Left ventricle myocardium superior (tissue), 1 donor: Measurements from ENCODE around the gene WWC1. TPM values are rescaled to one million over a fixed set of nuclear protein-coding genes. Genes with fewer than 3 reads are reported as not detected.

Experiments
- ATAC-seq: fragments of 200-7000 bp; cut with Tn5 transposase; one replicate; pipeline ENCODE4 v1.9.1; 2020; ENCODE audit warnings: mild to moderate bottlenecking, moderate library complexity
- DNase-seq: peaks from one replicate; pipeline ENCODE4 v3.0.0-alpha.2; 2020
- intact Hi-C: fragments of 100-400 bp; cut with micrococcal nuclease; formaldehyde crosslinking; loops from one replicate; pipeline ENCODE4 v1.11.0; 2022
- long read RNA-seq: library from polyadenylated mRNA; unstranded; transcript quantifications from one replicate; pipeline ENCODE4 v2.0.0, GENCODE V29; 2021
- total RNA-seq: library from RNA; stranded (reverse); fragmentation: NEBNext Ultra II Directional; extraction: Animal tissue kit (Norgen Biotek cat#: 25700); gene quantifications from one replicate; pipeline ENCODE4 v1.2.1, GENCODE V29; 2021
- donor health status: DM: no; HTN: yes; CAD: no; lungs with severe emphysema.

WWC1 gene
- total RNA-seq, result 4.3 TPM
- long read RNA-seq, partial matches to known transcripts, result 1 of 1 reads
- long read RNA-seq, other reads (novel, unspliced or antisense), result 0 of 1 reads

DNA sequence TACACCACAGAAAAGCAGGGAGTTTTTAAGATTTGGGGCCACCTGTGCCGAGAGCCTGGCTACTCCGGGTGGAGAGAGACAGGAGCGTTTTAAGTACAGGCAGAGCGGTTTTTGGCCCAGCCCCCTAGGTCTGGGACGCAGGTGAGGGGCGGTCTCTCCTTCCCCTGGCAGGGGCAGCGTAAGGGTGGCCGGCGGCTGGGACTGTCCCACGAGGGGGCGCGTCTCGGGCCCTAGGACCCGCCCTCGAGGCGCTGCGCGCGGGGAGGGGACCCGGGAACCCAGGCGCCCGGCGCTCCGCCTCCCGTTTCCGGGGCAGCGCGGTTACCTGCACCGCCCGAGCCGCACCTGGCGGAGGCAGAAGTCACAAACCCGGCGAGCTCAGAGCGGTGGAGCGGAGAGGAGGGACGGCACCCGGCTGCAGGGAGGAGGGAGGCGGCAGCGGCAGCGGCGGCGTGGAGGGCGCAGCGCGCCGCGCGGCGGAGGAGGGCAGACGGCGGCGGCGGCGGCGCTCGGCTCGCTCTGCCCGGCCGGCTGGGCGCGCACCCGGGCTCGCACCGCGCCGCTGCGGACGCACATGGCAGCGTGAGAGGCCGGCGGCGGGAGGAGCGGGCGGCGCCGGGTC, at the start of gene WWC1:
TSS of gene WWC1 (plus strand) at position 304 of the 622 bp plus-strand sequence. CDS start 508 bp downstream, outside the sequence.
- intact Hi-C loops, result no loop called here
- ATAC-seq (peak; percentile 75), DNase-seq (peak; percentile 53)

DNA sequence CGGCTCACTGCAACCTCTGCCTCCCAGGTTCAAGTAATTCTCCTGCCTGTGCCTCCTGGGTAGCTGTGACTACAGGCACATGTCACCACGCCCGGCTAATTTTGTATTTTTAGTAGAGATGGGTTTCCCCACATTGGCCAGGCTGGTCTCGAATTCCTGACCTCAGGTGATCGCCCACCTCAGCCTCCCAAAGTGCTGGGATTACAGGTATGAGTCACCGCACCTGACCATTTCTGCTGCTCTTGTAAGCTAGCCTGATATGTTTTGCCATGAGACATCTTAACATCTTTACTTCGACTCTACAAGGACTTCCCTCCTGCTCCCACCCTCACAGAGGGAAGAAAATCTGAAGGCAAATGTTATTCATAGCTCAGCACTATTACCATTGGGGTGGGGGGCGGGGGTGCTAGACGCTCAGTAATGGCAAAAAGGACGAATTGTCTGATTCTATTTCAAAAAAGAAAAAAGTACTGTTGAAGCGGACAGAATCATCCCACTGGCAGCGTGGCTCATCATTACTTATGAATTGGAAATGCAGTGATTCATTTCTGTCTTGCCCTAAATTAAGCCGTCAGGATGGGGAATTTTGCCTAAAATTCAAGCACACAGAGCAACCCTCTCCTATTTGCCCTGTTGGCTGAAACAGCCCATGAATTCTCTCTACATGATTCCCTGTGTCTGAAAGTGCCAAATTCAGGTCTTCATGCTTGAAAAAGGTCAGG, 46.4 kb upstream of the WWC1 start:
- no peak for ATAC-seq
- DNase-seq, result no peak
- intact Hi-C loops, result no loop called here

DNA sequence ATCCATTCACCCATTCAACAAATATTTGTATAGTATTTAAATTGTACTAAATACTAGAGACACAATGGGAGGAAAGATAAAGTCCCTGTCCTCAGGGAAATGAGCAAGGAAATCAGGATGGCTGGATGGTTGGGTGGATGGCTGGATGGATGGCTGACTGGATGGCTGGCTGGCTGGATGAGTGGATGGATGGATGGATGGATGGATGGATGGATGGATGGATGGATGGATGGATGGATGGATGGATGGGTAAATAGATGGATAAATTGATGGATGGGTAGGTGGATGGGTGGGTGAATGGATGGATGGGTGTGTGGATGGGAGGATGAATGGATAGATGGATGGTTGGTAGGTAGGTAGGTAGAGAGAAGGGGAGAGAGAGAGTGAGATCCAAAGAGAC, 41.5 kb upstream of the WWC1 start:
- intact Hi-C loops, result no loop called here
- no peak for ATAC-seq
- DNase-seq, result no peak

DNA sequence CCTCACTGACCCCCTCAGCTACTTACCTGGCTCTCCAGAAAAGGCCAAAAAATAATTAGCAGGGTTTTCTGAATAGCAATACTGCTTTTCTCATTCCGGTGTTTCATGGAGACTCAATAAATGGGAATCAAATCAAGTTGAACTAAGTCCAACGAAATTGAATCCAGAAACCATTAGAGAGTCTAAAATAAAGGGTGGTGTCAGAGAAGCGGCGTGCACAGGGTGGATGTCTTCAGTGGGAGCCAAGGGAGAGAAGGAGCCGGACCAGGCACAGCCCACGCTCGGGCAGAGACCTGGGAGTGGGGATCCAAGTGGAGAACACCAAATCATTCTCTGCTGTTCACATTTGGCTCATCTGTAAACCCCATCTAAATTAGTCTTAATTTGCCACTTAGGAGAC, 40.2 kb upstream of the WWC1 start:
- intact Hi-C loops, result no loop called here
- DNase-seq (no peak), ATAC-seq (peak; percentile 23)

DNA sequence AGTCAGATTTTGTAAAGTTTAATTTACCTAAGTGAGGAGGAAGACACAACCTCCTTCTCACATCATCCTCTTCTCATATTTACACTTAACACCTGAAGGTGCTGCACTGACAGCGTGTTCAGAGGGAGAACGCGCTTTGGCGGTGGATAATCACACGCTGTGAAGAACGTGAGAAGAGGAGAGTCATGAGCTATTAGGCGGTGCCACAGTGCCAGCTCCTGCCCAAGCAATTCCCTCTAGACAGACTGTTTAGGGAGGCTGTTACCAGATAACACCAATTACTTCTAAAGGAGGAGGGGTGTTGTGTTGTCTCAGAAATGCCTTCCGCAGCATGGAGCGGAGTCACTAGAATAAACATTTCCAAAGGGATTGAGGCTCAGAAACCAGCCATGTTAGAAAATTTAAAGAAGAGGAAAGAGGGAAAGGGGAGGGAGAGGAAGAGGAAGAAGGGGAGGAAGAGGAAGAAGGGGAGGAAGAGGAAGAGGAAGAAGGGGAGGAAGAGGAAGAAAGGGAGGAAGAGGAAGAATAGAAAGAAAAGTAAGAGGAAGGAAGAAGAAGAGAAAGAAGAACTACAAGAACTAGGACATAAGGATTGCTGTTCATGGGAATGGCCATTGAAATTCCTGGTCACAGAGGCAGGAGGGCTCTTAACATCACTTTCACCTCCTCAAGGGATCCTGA, 37.3 kb upstream of the WWC1 start:
- DNase-seq, result no peak
- intact Hi-C loops, result no loop called here
- ATAC-seq, result no peak

DNA sequence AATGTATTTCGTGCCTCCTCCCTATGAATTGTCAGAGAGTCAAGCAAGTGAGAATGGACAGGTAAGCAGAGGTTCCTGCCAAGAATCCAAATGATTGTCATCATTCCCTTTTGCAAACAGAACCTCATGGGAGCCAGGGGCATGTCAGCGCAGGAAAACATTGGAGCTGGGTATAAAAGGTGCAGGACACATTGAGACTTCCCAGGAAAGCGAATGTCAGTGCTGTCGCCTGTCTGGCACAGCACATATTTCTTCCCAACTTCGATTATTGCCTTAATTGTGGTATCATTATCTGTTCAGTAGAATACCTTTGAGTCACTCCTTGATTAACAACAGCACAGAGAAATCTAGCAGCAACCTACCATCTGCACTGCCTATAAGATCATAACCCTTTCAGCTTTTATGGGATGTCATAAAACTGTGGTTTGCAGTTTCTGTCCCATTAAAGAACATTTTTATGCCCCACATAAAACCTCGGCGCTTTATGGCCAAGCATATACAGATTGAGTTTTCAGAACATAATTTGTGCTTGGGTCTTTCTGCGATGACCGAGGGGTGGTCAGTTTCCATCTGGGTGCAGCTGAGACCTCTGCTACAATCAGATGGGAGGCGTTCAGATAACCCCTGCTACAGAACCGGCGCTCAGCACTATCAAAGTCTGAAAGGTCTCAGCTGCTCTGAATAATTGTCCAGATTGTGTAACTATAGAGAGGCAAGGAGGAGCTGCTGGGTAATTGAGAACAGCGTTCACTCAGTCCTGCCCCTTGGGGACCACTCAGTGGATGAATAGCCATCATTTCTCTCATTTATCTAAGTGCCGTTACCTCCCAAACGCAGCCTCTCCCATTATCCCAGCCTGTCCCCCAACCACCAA, 30.9 kb upstream of the WWC1 start:
- intact Hi-C loops, result no loop called here
- DNase-seq (peak; percentile 35), ATAC-seq (peak; percentile 79)

DNA sequence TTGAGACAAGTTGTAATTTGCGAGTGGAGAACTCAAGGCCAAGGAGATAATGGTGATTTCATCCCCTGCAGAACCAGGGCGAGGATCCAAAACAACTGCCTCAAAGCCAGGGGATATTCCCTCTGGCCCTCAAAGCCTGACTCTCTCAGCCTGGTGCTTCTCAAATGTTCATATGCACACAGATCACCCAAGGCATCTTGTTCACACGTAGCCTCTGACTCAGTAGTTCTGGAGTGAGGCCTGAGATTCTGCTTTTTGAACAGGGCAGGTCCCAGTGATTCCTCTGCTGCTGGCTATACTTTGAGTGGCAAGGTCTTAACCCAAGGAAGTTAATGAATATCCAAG, 30.2 kb upstream of the WWC1 start:
- peak; percentile 77 for ATAC-seq
- intact Hi-C loops, result no loop called here
- DNase-seq, result peak; percentile 38

DNA sequence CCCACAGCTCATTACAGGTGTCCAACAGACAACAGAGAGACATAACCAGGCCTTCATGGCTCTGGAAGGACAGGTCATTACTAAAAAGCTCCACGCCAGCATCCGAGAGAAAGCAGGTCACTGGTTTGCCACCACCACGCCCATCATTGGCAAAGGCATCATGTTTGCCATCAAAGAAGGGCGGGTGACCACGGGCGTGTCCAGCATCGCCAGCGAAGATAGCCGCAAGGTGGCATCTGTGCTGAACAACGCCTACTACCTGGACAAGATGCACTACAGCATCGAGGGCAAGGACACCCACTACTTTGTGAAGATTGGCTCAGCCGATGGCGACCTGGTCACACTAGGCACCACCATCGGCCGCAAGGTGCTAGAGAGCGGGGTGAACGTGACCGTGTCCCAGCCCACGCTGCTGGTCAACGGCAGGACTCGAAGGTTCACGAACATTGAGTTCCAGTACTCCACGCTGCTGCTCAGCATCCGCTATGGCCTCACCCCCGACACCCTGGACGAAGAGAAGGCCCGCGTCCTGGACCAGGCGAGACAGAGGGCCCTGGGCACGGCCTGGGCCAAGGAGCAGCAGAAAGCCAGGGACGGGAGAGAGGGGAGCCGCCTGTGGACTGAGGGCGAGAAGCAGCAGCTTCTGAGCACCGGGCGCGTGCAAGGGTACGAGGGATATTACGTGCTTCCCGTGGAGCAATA, 29.3 kb upstream of the WWC1 start:
- intact Hi-C loops, result no loop called here
- no peak for ATAC-seq
- DNase-seq, result peak; percentile 37

DNA sequence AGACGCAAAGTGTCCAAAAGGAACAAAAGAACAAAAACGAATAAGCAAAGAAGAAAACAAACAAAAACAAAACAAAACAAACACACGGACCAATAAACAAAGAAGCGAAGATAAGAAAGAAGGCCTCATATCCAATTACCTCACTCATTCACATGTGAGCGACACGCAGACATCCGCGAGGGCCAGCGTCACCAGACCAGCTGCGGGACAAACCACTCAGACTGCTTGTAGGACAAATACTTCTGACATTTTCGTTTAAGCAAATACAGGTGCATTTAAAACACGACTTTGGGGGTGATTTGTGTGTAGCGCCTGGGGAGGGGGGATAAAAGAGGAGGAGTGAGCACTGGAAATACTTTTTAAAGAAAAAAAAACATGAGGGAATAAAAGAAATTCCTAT, 28.3 kb upstream of the WWC1 start:
- ATAC-seq, result no peak
- intact Hi-C loops, result no loop called here
- no peak for DNase-seq

DNA sequence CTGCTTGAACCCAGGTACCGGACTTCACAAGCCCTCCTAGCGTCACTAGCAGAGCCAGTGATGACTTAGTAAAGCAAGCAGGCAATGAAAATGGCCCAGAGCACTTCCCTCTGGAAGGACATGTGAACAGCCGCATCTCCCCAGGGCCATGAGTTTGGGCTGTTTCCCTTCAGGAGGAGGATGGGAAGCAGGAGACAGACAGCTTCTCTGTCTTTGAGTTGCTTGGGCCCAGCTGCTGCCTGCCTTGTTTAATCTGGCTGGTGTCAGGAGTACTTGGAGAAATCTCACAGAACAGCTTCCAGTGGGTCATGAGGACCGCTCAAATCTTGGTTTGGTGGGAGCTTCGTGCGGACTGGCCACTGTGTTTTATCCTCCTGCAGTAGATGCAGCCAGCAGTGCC, 25.4 kb upstream of the WWC1 start:
- ATAC-seq, result peak; percentile 57
- intact Hi-C loops, result no loop called here
- peak; percentile 61 for DNase-seq

DNA sequence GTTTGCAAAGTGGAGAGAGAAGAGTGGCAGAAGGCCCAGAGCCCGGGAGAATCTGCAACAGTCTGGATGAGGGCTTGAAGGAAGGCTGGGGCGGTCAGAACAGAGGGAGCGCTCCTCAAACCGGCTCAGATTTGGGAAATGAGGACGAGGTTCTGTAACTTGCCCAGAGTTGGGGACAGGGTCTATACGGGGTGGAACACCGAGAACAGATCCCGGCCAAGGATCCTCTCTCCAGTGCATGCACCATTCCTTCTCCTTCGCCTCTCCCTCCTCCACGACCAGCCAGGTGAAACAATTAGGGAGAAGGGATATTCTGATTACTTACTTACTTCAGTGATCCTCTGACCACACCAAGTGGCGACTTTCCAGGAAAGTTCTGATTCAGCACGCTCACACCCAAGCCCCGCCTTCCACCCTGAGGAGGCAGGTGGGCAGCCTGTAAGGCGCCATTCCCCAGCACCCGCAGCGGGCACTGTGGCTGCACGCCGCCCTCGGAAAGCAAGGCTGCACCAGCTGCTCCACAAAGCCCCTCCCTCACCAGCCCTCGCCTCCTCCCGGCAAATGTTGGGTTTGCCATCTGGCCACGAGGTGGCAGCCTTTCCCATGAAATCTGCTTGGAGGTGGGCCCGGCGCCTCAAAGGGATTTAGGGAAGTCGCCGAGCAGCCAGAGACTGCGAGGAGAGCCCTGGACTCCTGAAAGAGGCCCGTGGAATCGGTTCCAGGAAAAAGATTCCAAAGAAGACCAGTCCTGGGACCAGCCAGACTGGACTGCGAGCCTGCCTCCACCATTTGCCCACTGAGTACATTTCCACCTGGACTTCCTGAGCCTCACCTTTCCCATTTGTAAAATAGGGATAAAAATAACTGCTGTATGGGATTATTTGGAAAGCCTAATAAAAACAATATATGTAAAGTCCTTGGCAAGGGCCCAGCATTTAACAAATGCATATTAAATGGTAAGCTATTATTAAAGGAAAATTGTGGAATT, 22.2 kb upstream of the WWC1 start:
- peak; percentile 87 for ATAC-seq
- intact Hi-C loops, result no loop called here
- DNase-seq, result peak; percentile 87

DNA sequence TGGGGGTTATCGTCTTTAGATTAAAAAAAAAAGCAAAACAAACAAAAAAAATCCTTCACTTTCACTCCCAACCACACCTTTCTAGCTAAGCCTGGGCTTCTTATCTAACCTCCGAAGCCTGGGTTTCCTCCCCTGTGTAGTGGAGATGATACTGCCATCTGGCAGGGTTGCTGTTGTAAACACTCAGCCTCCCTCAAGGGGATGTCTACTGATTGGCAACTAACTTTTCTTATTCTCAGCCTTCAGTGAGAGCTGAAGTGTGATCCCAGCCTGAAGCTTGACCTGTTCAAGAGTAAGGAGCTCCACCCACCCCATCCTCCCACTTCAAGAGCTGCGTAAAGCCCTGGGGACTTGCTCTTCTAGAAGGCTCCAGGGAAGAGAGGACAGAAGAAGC, 21.5 kb upstream of the WWC1 start:
- intact Hi-C loops, result no loop called here
- ATAC-seq, result no peak

DNA sequence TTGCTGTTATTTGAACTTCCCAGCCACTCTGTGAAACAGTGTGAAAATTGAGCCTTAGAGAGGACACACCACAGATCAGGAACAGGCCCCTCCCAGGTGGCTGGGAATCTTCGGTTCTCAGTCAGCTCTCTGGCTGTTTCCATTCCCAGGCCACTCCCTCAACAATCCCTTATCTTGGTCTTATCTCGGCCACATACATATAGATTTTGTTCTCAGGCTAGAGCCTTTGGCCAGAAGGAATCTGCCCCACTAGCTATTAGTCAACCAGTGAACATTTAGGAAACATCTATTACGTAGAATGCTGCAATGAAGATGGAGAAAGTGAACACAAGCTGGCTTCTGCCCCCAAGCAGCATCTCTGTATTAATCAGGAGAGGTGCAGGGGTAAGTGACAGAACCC, 21.0 kb upstream of the WWC1 start:
- DNase-seq (no peak), ATAC-seq (no peak)
- intact Hi-C loops, result no loop called here

More for the DNA sequence above, 21.5 kb upstream of the WWC1 start:
- no peak for DNase-seq

DNA sequence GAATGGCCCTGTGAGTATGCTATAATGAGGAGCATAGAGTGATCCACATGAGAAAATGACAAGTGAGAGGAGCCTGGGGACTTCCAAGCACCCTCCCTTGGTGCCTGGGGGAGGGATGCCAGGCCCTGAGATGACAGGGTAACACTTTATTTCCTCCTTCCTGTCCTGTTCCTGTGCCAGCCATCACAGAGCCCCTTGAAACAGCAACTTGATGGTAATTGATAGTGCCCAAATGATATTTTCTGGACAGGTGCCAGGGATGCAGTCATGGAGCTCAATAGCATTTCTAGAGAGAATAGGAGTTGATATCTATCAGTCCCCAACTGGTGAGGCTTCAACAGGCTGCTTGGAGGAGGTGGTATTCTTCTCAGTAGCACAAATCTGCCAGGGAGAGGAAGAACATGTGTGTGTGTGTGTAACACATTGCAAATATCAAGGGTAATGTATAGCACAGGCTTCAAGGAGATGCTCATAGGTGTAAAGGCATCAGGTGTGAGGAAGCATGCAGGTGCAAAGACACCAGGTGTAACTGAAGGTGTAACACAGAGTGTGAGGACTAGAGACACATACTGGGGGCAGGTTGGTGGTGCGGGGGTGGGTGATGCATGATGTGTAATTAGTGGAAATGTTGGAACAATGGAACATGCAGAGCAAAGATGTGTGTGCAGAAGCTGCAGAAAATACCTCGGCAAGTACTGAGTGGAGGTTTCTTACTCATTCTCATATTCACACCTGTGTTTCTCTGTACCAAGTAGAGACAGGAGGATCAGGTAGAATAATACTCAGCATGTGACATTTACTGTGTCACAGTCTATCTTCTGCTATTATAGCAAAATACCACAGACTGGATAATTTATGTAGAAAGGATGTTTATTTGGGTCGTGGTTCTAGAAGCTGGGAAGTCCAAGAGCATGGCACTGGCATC, 18.1 kb upstream of the WWC1 start:
- no peak for DNase-seq
- intact Hi-C loops, result no loop called here
- ATAC-seq, result no peak

DNA sequence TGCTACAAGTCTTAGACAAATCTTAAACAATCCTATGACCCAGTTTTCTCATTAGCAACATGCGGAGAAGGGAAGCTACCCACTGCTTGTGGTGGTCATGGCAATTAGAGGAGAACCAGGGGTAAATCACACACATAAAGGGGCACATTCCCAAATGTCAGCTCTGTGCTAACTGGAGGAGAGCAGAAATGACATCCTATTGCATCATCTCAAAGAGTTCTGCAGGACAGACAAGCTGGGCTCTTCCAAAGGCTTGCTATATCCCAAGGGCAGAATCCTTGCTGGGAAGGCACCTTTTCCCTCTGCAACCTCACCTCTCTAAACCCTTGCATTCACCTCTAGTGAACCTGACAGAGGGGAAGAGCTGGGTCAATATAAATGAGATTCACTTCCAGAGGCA, 17.0 kb upstream of the WWC1 start:
- DNase-seq, result no peak
- intact Hi-C loops, result no loop called here

DNA sequence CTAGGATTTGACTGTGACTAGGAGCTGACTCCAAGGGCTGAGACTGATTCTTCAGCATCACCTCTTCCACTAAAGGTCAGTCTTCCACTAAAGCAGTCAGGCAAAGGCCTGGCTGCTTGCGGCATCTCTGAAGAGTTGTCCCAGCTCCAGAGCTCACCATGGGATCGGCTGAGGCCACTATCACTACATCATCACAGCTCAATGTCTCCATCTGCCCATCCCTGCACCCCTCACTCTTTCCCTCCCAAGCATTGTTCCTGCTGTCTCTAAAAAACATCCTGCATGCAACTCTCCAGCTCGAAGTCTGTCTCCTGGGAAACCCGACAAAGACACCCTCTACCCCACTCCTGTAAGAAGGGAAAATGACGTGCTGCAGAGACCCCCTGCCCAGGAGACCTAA, 15.5 kb upstream of the WWC1 start:
- intact Hi-C loops, result no loop called here
- DNase-seq, result no peak
- no peak for ATAC-seq

More for the DNA sequence above, 17.0 kb upstream of the WWC1 start:
- no peak for ATAC-seq

DNA sequence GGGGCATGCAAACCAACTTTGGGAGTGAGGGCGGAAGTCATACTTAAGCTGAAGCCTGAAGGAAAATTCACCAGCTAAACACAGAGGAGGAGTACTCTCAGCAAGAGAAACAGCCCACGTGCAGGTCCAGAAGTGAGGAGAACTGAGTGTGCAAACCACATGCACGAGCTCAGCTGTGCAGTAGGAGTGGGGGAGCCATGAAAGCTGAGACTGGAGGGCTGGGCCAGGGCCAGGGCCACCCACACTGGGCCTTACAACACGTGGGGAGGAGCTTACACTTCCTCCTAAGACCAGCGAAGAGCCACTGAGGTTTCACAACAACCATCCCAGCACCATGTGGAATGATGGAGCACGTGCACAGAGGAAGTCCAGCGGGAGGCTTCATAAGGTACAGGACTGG, 9.3 kb upstream of the WWC1 start:
- DNase-seq, result no peak
- no peak for ATAC-seq

More for the DNA sequence above, 9.3 kb upstream of the WWC1 start:
- intact Hi-C loops, result no loop called here
